ENCODE data around the gene C6orf141.
A peak's percentile ranks its signal among the peaks of the same experiment; 100 is the strongest.

Gene C6orf141

GRCh38 chr6:49549691-49550491, 577 bp upstream of the C6orf141 start:
- H3K4me3 ChIP-seq (ENCODE audit: low read length) = no peak overlapping the region
- DNase-seq (ENCODE audit: low read depth) = no peak
- TF ChIP-seq CTCF (conservative IDR thresholded peaks at IDR 0.05; ENCODE audit: low read length) = no peak

DNA sequence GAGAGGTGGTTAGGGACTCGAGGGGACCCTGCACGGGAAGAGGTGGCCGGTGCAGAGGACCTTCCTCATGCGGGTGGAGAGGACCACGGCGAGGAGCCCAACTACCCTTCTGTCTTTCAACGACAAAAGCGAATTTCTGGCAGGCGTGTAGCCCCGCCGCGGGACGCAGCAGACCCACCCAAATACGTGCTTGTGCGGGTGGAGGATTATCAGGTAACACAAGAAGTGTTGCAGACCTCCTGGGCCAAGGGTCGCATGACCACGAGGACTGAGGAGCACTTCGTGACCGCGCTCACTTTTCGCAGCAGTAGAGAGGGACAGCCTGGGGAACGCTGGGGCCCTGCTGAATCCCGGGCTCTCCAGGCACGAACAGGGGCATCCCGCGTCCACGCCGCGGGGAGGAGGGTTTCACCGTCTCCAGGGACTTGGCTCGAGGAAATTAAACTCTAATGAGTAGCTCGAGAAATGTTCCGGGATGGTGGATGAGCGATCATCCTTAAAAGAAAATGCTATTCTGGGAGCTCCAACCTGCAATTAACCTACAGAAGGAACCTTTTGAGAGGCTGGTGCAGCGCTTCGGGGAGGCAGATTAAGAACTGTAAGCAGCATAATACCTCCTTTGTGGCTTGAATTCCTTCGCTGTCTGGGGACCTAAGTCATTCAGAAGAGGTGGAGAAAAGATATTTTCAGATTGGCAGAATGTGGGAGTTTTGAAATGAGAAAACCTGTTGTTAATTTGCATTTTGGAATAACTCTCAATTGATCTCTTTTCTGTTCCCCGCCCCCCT, 804 bp downstream of the C6orf141 start:
- DNase-seq (ENCODE audit: low read depth) = peak; percentile 9
- no peak for TF ChIP-seq CTCF (conservative IDR thresholded peaks at IDR 0.05; ENCODE audit: low read length)
- peak overlapping the region; percentile 26 for H3K4me3 ChIP-seq (ENCODE audit: low read length)

GRCh38 chr6:49551866-49552129, 1.3 kb downstream of the C6orf141 start:
- no peak for TF ChIP-seq CTCF (conservative IDR thresholded peaks at IDR 0.05; ENCODE audit: low read length)
- DNase-seq (ENCODE audit: low read depth) = no peak
- H3K4me3 ChIP-seq (ENCODE audit: low read length) = no peak overlapping the region; the same call in 1 of the 2 replicates

GRCh38 chr6:49552596-49552995, 2.1 kb downstream of the C6orf141 start:
- no peak for DNase-seq (ENCODE audit: low read depth)
- no peak for TF ChIP-seq CTCF (conservative IDR thresholded peaks at IDR 0.05; ENCODE audit: low read length)
- no peak overlapping the region for H3K4me3 ChIP-seq (ENCODE audit: low read length)

DNA sequence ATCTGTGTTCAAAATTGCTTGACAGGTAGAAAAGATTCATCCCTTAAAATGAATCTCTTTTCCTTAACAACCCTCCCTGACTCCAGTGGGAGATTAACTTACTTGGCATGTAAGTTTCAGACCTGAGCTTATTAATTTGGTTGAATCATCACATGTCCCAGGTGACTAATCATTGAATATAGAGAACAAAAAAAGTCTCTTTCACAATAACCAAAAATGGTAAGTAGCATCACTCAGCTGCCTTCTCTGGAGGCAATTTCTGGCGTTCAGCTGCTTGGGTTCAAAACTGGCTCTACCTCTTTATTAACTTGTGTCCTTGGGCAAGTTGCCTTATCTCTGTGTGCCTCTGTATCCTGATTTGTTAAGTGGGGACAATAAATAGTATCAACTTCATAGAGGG, 2.9 kb downstream of the C6orf141 start:
- TF ChIP-seq CTCF (conservative IDR thresholded peaks at IDR 0.05; ENCODE audit: low read length) = no peak
- no peak for DNase-seq (ENCODE audit: low read depth)
- no peak overlapping the region for H3K4me3 ChIP-seq (ENCODE audit: low read length)

DNA sequence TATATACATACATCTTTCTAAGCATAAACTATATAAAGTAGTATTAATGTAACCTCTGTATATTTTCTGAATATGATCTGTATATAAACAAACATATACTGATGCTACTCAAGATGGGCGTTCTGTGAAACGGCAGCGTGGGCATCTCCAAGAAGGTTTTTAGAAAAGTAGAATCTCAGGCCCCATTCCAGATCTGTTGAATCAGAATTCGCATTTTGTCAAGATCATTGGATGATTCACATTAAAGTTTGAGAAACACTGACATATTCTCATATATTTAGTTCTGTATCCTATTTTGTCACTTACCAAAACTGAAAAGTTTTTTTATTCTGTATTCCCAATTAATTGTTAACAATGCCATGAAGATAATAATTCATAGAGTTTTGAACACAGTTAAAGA, 5.5 kb downstream of the C6orf141 start:
- H3K4me3 ChIP-seq (ENCODE audit: low read length) = no peak overlapping the region
- TF ChIP-seq CTCF (conservative IDR thresholded peaks at IDR 0.05; ENCODE audit: low read length) = no peak
- DNase-seq (ENCODE audit: low read depth) = no peak

DNA sequence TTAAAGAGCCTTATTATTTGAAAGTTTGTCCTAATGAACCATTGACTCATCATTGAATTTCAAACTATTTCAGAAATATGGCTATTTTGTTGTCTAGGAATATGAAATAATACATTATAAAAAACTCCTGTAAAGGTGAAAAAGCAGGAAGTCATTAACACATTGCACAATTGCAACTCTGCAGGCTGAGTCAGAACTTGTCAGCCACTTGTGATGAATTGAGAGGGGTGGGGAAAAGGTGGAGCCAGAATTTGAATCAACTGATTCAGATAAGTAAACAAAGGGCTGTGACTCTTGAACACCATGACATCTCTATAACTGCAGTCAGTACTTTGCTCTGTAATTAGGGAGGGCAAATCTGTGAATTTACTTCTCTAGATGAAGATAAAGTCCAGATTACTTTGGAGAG, 6.0 kb downstream of the C6orf141 start:
- H3K4me3 ChIP-seq (ENCODE audit: low read length) = no peak overlapping the region
- DNase-seq (ENCODE audit: low read depth) = peak; percentile 33
- no peak for TF ChIP-seq CTCF (conservative IDR thresholded peaks at IDR 0.05; ENCODE audit: low read length)

Data from AG10803 (cell line).